H9 (cell line): ENCODE measurements around the gene ARHGEF38. TPM values are rescaled to one million over a fixed set of nuclear protein-coding genes. Genes with fewer than 3 reads are reported as not detected.

Source experiments
- DNase-seq: peaks from one replicate; pipeline ENCODE4 v3.0.0-alpha.2; 2017
- H2AFZ ChIP-seq: one replicate; pipeline ENCODE4 v1.6.1; 2013; ENCODE audit warnings: mild to moderate bottlenecking, low read length, control low read depth, moderate library complexity
- H2AK5ac ChIP-seq: 2 replicates; pipeline ENCODE4 v1.6.1; 2013; ENCODE audit warnings: low read length, control low read depth, mixed read lengths; ENCODE audit not compliant: insufficient read length
- H2BK120ac ChIP-seq: one replicate; pipeline ENCODE4 v1.6.1; 2013; ENCODE audit warnings: low read depth, mild to moderate bottlenecking, low read length, control low read depth, inconsistent platforms; ENCODE audit not compliant: poor library complexity, severe bottlenecking
- H2BK12ac ChIP-seq: 2 replicates; pipeline ENCODE4 v1.6.1; 2013; ENCODE audit warnings: low read length, control low read depth, mixed read lengths, low read depth; ENCODE audit not compliant: insufficient read length
- H2BK15ac ChIP-seq: 2 replicates; pipeline ENCODE4 v1.6.1; 2013; ENCODE audit warnings: low read depth, low read length, control low read depth
- H2BK20ac ChIP-seq: one replicate; pipeline ENCODE4 v1.6.1; 2013; ENCODE audit warnings: low read depth, mild to moderate bottlenecking, low read length, control low read depth, inconsistent platforms; ENCODE audit not compliant: poor library complexity, severe bottlenecking
- H2BK5ac ChIP-seq: 2 replicates; pipeline ENCODE4 v1.6.1; 2013; ENCODE audit warnings: low read length, control low read depth, mixed read lengths; ENCODE audit not compliant: insufficient read length
- H3K14ac ChIP-seq: 2 replicates; pipeline ENCODE4 v1.6.1; 2013; ENCODE audit warnings: low read length, control low read depth; ENCODE audit not compliant: insufficient read depth
- H3K18ac ChIP-seq: 2 replicates; pipeline ENCODE4 v1.6.1; 2013; ENCODE audit warnings: low read depth, mild to moderate bottlenecking, mixed read lengths, low read length, control low read depth; ENCODE audit not compliant: insufficient read length
- H3K23ac ChIP-seq: 2 replicates; pipeline ENCODE4 v1.6.1; 2013; ENCODE audit warnings: low read length, control low read depth, mixed read lengths, low read depth; ENCODE audit not compliant: insufficient read length
- H3K23me2 ChIP-seq: 2 replicates; pipeline ENCODE4 v1.6.1; 2013; ENCODE audit warnings: low read depth, mild to moderate bottlenecking, mixed read lengths, low read length, control low read depth; ENCODE audit not compliant: insufficient read length, poor library complexity, severe bottlenecking
- H3K27ac ChIP-seq: 2 replicates; pipeline ENCODE4 v1.5.1; 2013; ENCODE audit warnings: low read length, control low read depth, mixed read lengths, low read depth; ENCODE audit not compliant: insufficient read length
- H3K27me3 ChIP-seq: 2 replicates; pipeline ENCODE4 v1.6.1; 2013; ENCODE audit warnings: low read length, control low read depth, inconsistent platforms; ENCODE audit not compliant: insufficient read depth
- H3K4ac ChIP-seq: 2 replicates; pipeline ENCODE4 v1.6.1; 2013; ENCODE audit warnings: low read depth, mild to moderate bottlenecking, control low read depth, inconsistent platforms, low read length, moderate library complexity
- H3K4me1 ChIP-seq: 2 replicates; pipeline ENCODE4 v1.6.1; 2013; ENCODE audit warnings: low read length, control low read depth, inconsistent platforms; ENCODE audit not compliant: insufficient read depth
- H3K4me2 ChIP-seq: 2 replicates; pipeline ENCODE4 v1.6.1; 2013; ENCODE audit warnings: low read length, control low read depth, mixed read lengths; ENCODE audit not compliant: insufficient read length, insufficient read depth
- H3K56ac ChIP-seq: 2 replicates; pipeline ENCODE4 v1.6.1; 2013; ENCODE audit warnings: low read depth, mild to moderate bottlenecking, mixed read lengths, low read length, control low read depth; ENCODE audit not compliant: insufficient read length
- H3K79me1 ChIP-seq: 2 replicates; pipeline ENCODE4 v1.6.1; 2013; ENCODE audit warnings: low read depth, mild to moderate bottlenecking, moderate library complexity, low read length, control low read depth, inconsistent platforms; ENCODE audit not compliant: insufficient read depth, poor library complexity, severe bottlenecking
- H3K79me2 ChIP-seq: 2 replicates; pipeline ENCODE4 v1.6.1; 2013; ENCODE audit warnings: low read length, control low read depth, inconsistent platforms; ENCODE audit not compliant: insufficient read depth
- H3K9ac ChIP-seq: 2 replicates; pipeline ENCODE4 v1.6.1; 2013; ENCODE audit warnings: low read length, control low read depth, mixed read lengths; ENCODE audit not compliant: insufficient read length; ENCODE audit errors: extremely low read depth
- H3K9me3 ChIP-seq: one replicate; pipeline ENCODE4 v1.6.1; 2013; ENCODE audit warnings: low read depth, low read length, inconsistent platforms; ENCODE audit not compliant: control insufficient read depth
- H3T11ph ChIP-seq: one replicate; pipeline ENCODE4 v1.6.1; 2013; ENCODE audit warnings: mild to moderate bottlenecking, low read length, control low read depth, inconsistent platforms
- H4K20me1 ChIP-seq: one replicate; pipeline ENCODE4 v1.6.1; 2013; ENCODE audit not compliant: control insufficient read depth, insufficient read length, insufficient read depth
- H4K5ac ChIP-seq: 2 replicates; pipeline ENCODE4 v1.6.1; 2013; ENCODE audit warnings: low read depth, mild to moderate bottlenecking, mixed read lengths, low read length, control low read depth; ENCODE audit not compliant: insufficient read length
- H4K8ac ChIP-seq: replicated peaks from 2 replicates; pipeline ENCODE4 v1.6.1; 2013; ENCODE audit warnings: low read length, control low read depth, mixed read lengths, low read depth; ENCODE audit not compliant: insufficient read length
- H4K91ac ChIP-seq: 2 replicates; pipeline ENCODE4 v1.6.1; 2013; ENCODE audit warnings: low read depth, mild to moderate bottlenecking, moderate library complexity, mixed read lengths, low read length, control low read depth; ENCODE audit not compliant: insufficient read length
- H3K27ac Mint-ChIP-seq, 3 experiments: 2 replicates in 2 of 3; 3 replicates in 1 of 3; pipeline ENCODE4 v1.8.0; 2020 to 2021; ENCODE audit warnings: mixed read lengths in 3 of 3, mild to moderate bottlenecking in 1 of 3, moderate library complexity in 1 of 3
- H3K27me3 Mint-ChIP-seq: 2 replicates; pipeline ENCODE4 v1.8.0; 2021; ENCODE audit warnings: low read depth, mild to moderate bottlenecking, moderate library complexity, mixed read lengths
- H3K36me3 Mint-ChIP-seq, 3 experiments: 2 replicates in 2 of 3; 3 replicates in 1 of 3; pipeline ENCODE4 v1.8.0; 2020 to 2021; ENCODE audit warnings: low read depth in 3 of 3, mixed read lengths in 3 of 3; ENCODE audit not compliant: insufficient read depth in 1 of 3
- H3K4me1 Mint-ChIP-seq, 2 experiments: 2 replicates each; pipeline ENCODE4 v1.8.0; 2020; ENCODE audit warnings: mixed read lengths in 2 of 2
- H3K4me3 Mint-ChIP-seq, 2 experiments: 2 replicates in 1 of 2; 3 replicates in 1 of 2; pipeline ENCODE4 v1.8.0; 2020 to 2021; ENCODE audit warnings: mild to moderate bottlenecking in 2 of 2, mixed read lengths in 2 of 2, moderate library complexity in 1 of 2
- H3K9me3 Mint-ChIP-seq, 2 experiments: 2 replicates in 1 of 2; 3 replicates in 1 of 2; pipeline ENCODE4 v1.8.0; 2020; ENCODE audit warnings: mild to moderate bottlenecking in 2 of 2, mixed read lengths in 2 of 2, moderate library complexity in 1 of 2
- WGBS: extraction: QIAGEN DNeasy Blood & Tissue Kit; methylation state at CpG from one replicate; pipeline ENCODE4 v1.1.7; 2013; ENCODE audit warnings: missing lambda C conversion rate, low lambda C conversion rate, mixed read lengths; ENCODE audit not compliant: insufficient read length; ENCODE audit errors: extremely low coverage; 5-methylcytosine and 5-hydroxymethylcytosine counted together
- total RNA-seq: library from RNA; stranded (reverse); gene quantifications from 2 replicates; pipeline ENCODE4 v1.2.1, GENCODE V29; 2021
- TF ChIP-seq, protein P1 (sequence below): fragments of 200-600 bp; sonication (generic); conservative IDR thresholded peaks from 3 replicates; pipeline ENCODE4 v1.8.0; 2021; ENCODE audit warnings: antibody characterized with exemption, mild to moderate bottlenecking

Gene ARHGEF38
- total RNA-seq, 1 experiment from 2014 or later, result not detected

DNA sequence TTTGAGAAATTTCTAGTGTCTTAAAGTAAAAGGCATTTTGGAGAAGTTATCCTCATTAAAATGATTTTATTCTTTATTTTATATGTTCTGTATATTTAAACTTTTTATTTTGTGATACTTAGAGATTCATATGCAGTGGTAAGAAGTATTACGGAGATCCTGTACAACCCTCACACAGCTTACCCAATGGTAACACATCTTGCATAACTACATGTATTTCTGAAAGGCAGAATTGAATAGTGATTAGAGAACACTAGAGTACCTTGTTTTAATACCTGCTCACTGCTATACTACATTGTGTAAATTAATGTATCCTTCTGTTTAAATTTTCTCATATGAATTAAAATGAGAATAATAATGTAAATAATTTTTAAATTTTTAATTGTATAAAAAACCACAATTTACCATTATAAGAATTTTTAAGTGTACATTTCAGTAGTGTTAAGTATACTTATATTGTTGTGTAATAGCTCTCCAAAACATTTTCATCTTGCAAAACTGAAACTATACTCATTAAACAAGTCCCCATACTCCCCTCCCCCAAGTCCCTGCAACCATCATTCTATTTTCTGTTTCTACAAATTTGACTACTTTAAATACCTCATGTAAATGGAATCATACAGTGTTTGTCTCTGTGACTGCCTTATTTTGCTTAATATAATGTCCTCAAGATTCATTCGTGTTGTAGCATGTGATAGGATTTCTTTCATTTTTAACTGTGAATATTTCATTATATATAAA, 110.7 kb downstream of the ARHGEF38 start:
- H3K27ac Mint-ChIP-seq, result no peak overlapping the region
- no peak overlapping the region for H2BK120ac ChIP-seq

More for the DNA sequence above, 110.7 kb downstream of the ARHGEF38 start:
- H3K4me2 ChIP-seq, result no peak overlapping the region
- no peak overlapping the region for H2AFZ ChIP-seq
- no peaks in the 10 kb centered on the region for H4K20me1 ChIP-seq
- H3K27ac ChIP-seq, result no peak overlapping the region
- no peak overlapping the region for H2BK15ac ChIP-seq
- H4K5ac ChIP-seq, result no peak overlapping the region
- Mint-ChIP-seq H3K36me3 (no peaks in the 10 kb centered on the region), H3K4me1 (no peaks in the 10 kb centered on the region), H3K27me3 (peaks cover 7% of the 10 kb centered on the region), H3K9me3 (no peaks in the 10 kb centered on the region), H3K4me3 (no peak overlapping the region)
- no peak overlapping the region for H3K18ac ChIP-seq
- H3K56ac ChIP-seq, result no peak overlapping the region
- H4K91ac ChIP-seq, result no peak overlapping the region
- H3T11ph ChIP-seq, result no peak overlapping the region
- no peaks in the 10 kb centered on the region for H3K4me1 ChIP-seq
- H2BK5ac ChIP-seq, result no peak overlapping the region
- H3K4ac ChIP-seq, result no peak overlapping the region
- H3K27me3 ChIP-seq, result no peaks in the 10 kb centered on the region
- H2BK12ac ChIP-seq, result no peak overlapping the region
- no peak overlapping the region for H2BK20ac ChIP-seq
- no peak overlapping the region for H3K9ac ChIP-seq
- WGBS, result no CpG with 5 or more reads among the region's 2 CpGs
- H3K14ac ChIP-seq, result no peak overlapping the region
- TF ChIP-seq, protein P1, sequence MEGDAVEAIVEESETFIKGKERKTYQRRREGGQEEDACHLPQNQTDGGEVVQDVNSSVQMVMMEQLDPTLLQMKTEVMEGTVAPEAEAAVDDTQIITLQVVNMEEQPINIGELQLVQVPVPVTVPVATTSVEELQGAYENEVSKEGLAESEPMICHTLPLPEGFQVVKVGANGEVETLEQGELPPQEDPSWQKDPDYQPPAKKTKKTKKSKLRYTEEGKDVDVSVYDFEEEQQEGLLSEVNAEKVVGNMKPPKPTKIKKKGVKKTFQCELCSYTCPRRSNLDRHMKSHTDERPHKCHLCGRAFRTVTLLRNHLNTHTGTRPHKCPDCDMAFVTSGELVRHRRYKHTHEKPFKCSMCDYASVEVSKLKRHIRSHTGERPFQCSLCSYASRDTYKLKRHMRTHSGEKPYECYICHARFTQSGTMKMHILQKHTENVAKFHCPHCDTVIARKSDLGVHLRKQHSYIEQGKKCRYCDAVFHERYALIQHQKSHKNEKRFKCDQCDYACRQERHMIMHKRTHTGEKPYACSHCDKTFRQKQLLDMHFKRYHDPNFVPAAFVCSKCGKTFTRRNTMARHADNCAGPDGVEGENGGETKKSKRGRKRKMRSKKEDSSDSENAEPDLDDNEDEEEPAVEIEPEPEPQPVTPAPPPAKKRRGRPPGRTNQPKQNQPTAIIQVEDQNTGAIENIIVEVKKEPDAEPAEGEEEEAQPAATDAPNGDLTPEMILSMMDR, result no peak
- no peak overlapping the region for H2AK5ac ChIP-seq
- H3K23me2 ChIP-seq, result no peaks in the 10 kb centered on the region
- DNase-seq, result no peak
- no peak overlapping the region for H4K8ac ChIP-seq
- no peaks in the 10 kb centered on the region for H3K79me1 ChIP-seq
- no peaks in the 10 kb centered on the region for H3K9me3 ChIP-seq
- H3K79me2 ChIP-seq, result no peaks in the 10 kb centered on the region
- H3K23ac ChIP-seq, result no peak overlapping the region
